Progenitor cell of endocrine pancreas (in vitro differentiated cells): ENCODE results near the gene DPP6. TPM values are rescaled to one million over a fixed set of nuclear protein-coding genes. Genes with fewer than 3 reads are reported as not detected.

Source experiments
- DNase-seq: peaks from one replicate; pipeline ENCODE4 v3.0.0; 2021; ENCODE audit warnings: low spot score; ENCODE audit not compliant: unreplicated experiment
- H3K27ac Mint-ChIP-seq: 2 replicates; pipeline ENCODE4 v1.8.0; 2021; ENCODE audit warnings: mild to moderate bottlenecking, moderate library complexity, mixed read lengths
- H3K27me3 Mint-ChIP-seq: 2 replicates; pipeline ENCODE4 v1.8.0; 2021; ENCODE audit warnings: mixed read lengths
- H3K36me3 Mint-ChIP-seq: 2 replicates; pipeline ENCODE4 v1.8.0; 2022; ENCODE audit warnings: mixed read lengths; ENCODE audit not compliant: insufficient read depth
- H3K4me1 Mint-ChIP-seq: 2 replicates; pipeline ENCODE4 v1.8.0; 2021; ENCODE audit warnings: low read depth, mixed read lengths
- H3K4me3 Mint-ChIP-seq: 2 replicates; pipeline ENCODE4 v1.8.0; 2021; ENCODE audit warnings: low read depth, mild to moderate bottlenecking, moderate library complexity, mixed read lengths
- H3K9me3 Mint-ChIP-seq: 2 replicates; pipeline ENCODE4 v1.8.0; 2021; ENCODE audit warnings: low read depth, mixed read lengths
- CTCF ChIP-seq: fragments of 200-600 bp; sonication (generic); IDR thresholded peaks from one replicate; pipeline ENCODE4 v1.5.0; 2021; ENCODE audit warnings: antibody characterized with exemption, mild to moderate bottlenecking; ENCODE audit not compliant: unreplicated experiment
- total RNA-seq: library from RNA; stranded (reverse); gene quantifications from 2 replicates; pipeline ENCODE4 v1.2.1, GENCODE V29; 2021

The DPP6 gene
- total RNA-seq, 1 donor from 2014 or later: 13.4 TPM

DNA sequence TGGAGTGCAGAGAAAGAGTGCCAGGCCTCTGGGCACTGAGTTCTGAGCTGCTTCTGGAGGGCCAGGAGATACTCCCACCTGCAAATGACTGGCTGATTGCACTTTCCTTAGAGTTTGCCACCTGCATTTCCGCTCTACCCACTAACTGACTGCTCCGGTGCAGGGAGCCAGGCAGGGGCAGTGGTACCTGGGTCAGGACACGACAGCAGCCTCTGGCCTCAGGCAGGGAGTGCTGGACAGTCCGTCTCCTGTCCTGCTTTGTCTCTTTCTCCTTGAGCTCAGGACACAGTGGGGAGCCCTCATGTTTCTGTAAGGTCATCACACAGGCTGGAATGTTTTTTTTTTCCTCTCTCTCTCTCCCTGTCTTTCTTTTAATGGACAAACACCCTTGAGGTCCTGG, 252.0 kb downstream of the DPP6 start:
- Mint-ChIP-seq H3K27me3 (peaks cover 9% of the 10 kb centered on the region), H3K27ac (no peak overlapping the region), H3K36me3 (no peaks in the 10 kb centered on the region), H3K4me3 (peak overlapping the region; percentile 71), H3K4me1 (peaks cover 35% of the 10 kb centered on the region), H3K9me3 (no peaks in the 10 kb centered on the region)
- TF ChIP-seq CTCF: no peak
- DNase-seq: no peak

DNA sequence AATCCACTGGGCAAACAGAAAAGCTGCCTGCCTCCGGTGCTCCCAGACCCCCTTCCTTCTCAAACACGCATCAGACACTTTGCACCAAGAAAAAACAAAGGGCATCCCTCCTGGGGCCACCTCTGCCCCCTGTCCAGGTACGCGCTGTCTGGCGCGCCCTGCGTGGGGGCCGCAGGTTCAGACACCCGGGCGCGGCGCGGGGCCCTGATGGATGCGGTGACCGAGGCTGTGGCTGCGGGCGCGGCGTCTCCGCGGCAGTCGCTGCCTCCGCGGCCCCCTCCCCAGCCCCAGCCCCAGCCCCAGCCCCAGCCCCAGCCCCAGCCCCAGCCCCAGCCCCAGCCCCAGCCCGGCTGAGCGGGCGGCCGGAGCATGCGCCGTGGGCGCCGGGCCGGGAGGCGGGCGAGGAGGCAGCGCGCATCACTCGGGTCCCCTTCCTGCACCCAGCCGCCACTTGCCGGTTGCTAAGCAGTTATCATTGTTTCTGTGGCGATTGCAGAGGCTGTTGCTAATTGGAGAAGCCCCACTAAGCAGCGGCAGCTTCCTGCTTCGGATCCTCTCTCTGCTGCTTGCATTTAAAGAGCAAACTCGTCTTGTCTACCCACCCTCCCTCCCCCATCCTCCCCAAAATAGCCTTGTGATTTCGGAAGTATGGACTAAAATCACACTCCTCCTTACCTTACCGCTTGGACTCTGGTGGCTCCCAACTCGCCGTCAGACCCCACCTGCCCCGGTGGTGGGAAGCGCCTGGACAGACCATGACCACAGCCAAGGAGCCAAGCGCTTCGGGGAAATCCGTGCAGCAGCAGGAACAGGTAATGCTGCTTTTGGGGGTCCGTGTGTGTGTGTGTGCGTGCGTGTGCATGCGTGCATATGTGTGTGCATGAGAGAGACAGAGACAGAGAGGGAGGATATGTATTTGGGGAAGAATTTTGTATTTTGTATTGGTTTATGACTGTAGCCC, 252.8 kb downstream of the DPP6 start:
- Mint-ChIP-seq H3K4me3 (peak overlapping the region; percentile 77), H3K27me3 (peaks cover 9% of the 10 kb centered on the region), H3K36me3 (no peaks in the 10 kb centered on the region), H3K27ac (peak overlapping the region; percentile 88), H3K4me1 (peaks cover 35% of the 10 kb centered on the region), H3K9me3 (no peaks in the 10 kb centered on the region)
- DNase-seq: peak; percentile 34
- TF ChIP-seq CTCF: no peak

- DNase-seq: no peak
- TF ChIP-seq CTCF: no peak
- H3K4me3 Mint-ChIP-seq: peak overlapping the region; percentile 77
- H3K36me3 Mint-ChIP-seq: peaks cover 1% of the 10 kb centered on the region
- peaks cover 9% of the 10 kb centered on the region for H3K27me3 Mint-ChIP-seq
- peaks cover 35% of the 10 kb centered on the region for H3K4me1 Mint-ChIP-seq
- H3K27ac Mint-ChIP-seq: no peak overlapping the region
- no peaks in the 10 kb centered on the region for H3K9me3 Mint-ChIP-seq
Measured at GRCh38 chr7:154306036-154306435, 253.8 kb downstream of the DPP6 start.

DNA sequence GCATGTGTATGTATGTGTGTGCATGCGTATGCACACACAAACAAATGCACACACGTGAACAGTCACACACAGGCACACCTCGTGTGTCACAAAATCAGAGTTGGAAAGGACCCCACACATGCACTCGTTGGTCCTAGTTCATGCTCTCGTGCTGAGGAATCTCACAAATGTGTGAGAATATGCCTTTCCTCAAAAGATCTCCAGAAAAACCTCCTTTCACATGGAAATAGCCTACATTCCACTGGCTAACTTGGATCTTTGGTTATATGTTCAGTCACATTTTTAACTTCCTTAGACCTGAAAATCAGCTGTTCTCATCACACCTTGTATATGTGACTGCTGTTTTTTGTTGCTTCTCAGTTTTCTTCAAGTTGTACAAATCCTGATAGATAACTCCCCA, 256.7 kb downstream of the DPP6 start:
- peaks cover 9% of the 10 kb centered on the region for H3K27me3 Mint-ChIP-seq
- peaks cover 1% of the 10 kb centered on the region for H3K36me3 Mint-ChIP-seq
- no peak for TF ChIP-seq CTCF
- no peak for DNase-seq
- H3K4me1 Mint-ChIP-seq: peaks cover 16% of the 10 kb centered on the region
- no peaks in the 10 kb centered on the region for H3K9me3 Mint-ChIP-seq
- H3K27ac Mint-ChIP-seq: no peak overlapping the region
- no peak overlapping the region for H3K4me3 Mint-ChIP-seq

GRCh38 chr7:154310114-154310513, 257.9 kb downstream of the DPP6 start:
- Mint-ChIP-seq H3K27me3 (peaks cover 9% of the 10 kb centered on the region), H3K4me3 (no peak overlapping the region), H3K4me1 (peaks cover 11% of the 10 kb centered on the region), H3K36me3 (peaks cover 1% of the 10 kb centered on the region), H3K27ac (no peak overlapping the region), H3K9me3 (no peaks in the 10 kb centered on the region)
- no peak for DNase-seq
- TF ChIP-seq CTCF: no peak
